Neutrophil (primary cell): ENCODE data around the gene RNF111.
A peak's percentile ranks its signal among the peaks of the same experiment; 100 is the strongest.

ENCODE experiments used
- H3K27ac ChIP-seq: fragments of 200-600 bp; sonication (generic); 2 replicates; pipeline ENCODE4 v1.5.1; 2016; ENCODE audit warnings: mild to moderate bottlenecking, moderate library complexity
- H3K27me3 ChIP-seq: fragments of 200-600 bp; sonication (generic); 2 replicates; pipeline ENCODE4 v1.6.0; 2016; ENCODE audit warnings: mild to moderate bottlenecking
- H3K36me3 ChIP-seq: fragments of 200-600 bp; sonication (generic); 2 replicates; pipeline ENCODE4 v1.5.1; 2017
- H3K4me1 ChIP-seq, 2 experiments: fragments of 200-600 bp in 1 of 2; sonication (generic) in 1 of 2; 1 replicate in 1 of 2; 2 replicates in 1 of 2; pipeline versions ENCODE4 v1.5.1 to v1.6.1; 2013 to 2016; ENCODE audit warnings: low read depth in 1 of 2, low read length in 1 of 2, mild to moderate bottlenecking in 1 of 2, moderate library complexity in 1 of 2; ENCODE audit not compliant: control insufficient read depth in 1 of 2, insufficient read depth in 1 of 2
- H3K4me3 ChIP-seq, 2 experiments: fragments of 200-600 bp in 1 of 2; sonication (generic) in 1 of 2; 1 replicate in 1 of 2; 2 replicates in 1 of 2; pipeline ENCODE4 v1.5.1; 2013 to 2016; ENCODE audit warnings: low read depth in 1 of 2, low read length in 1 of 2, mild to moderate bottlenecking in 1 of 2, moderate library complexity in 1 of 2
- H3K9me3 ChIP-seq: fragments of 200-600 bp; sonication (generic); 2 replicates; pipeline ENCODE4 v1.5.1; 2016
- CTCF ChIP-seq: fragments of 200-600 bp; sonication (generic); IDR thresholded peaks from 2 replicates; pipeline ENCODE4 v1.5.1; 2016; ENCODE audit warnings: antibody characterized with exemption

The RNF111 gene

GRCh38 chr15:59013246-59013873, 25.9 kb downstream of the RNF111 start:
- no peak for TF ChIP-seq CTCF
- no peaks in the 10 kb centered on the region for H3K9me3 ChIP-seq
- no peaks in the 10 kb centered on the region for H3K27me3 ChIP-seq
- peaks cover 7 to 12% of the 10 kb centered on the region in 2 experiments for H3K4me1 ChIP-seq
- H3K4me3 ChIP-seq = no peak overlapping the region
- H3K36me3 ChIP-seq = peaks cover 10% of the 10 kb centered on the region
- no peak overlapping the region for H3K27ac ChIP-seq

- no peak for TF ChIP-seq CTCF
- Histone ChIP-seq H3K36me3 (peaks cover 10% of the 10 kb centered on the region), H3K27me3 (no peaks in the 10 kb centered on the region), H3K4me3 (no peak overlapping the region), H3K27ac (no peak overlapping the region), H3K9me3 (no peaks in the 10 kb centered on the region), H3K4me1 (peaks cover 7 to 12% of the 10 kb centered on the region in 2 experiments)
Observed at GRCh38 chr15:59014068-59014467, 26.6 kb downstream of the RNF111 start.

- H3K9me3 ChIP-seq = no peaks in the 10 kb centered on the region
- peaks cover 10% of the 10 kb centered on the region for H3K36me3 ChIP-seq
- TF ChIP-seq CTCF = no peak
- peak overlapping the region; percentile 54 for H3K27ac ChIP-seq
- H3K27me3 ChIP-seq = no peaks in the 10 kb centered on the region
- no peaks in the 10 kb centered on the region for H3K4me1 ChIP-seq
- no peak overlapping the region for H3K4me3 ChIP-seq
Observed at GRCh38 chr15:59017449-59017848, 30.0 kb downstream of the RNF111 start.

GRCh38 chr15:59018833-59019232, 31.4 kb downstream of the RNF111 start:
- TF ChIP-seq CTCF = no peak
- no peaks in the 10 kb centered on the region for H3K27me3 ChIP-seq
- H3K36me3 ChIP-seq = peaks cover 17% of the 10 kb centered on the region
- H3K4me3 ChIP-seq = no peak overlapping the region
- no peaks in the 10 kb centered on the region for H3K9me3 ChIP-seq
- no peaks in the 10 kb centered on the region for H3K4me1 ChIP-seq
- no peak overlapping the region for H3K27ac ChIP-seq

- no peaks in the 10 kb centered on the region for H3K27me3 ChIP-seq
- no peak overlapping the region for H3K4me3 ChIP-seq
- no peak for TF ChIP-seq CTCF
- H3K27ac ChIP-seq = no peak overlapping the region
- H3K9me3 ChIP-seq = no peaks in the 10 kb centered on the region
- H3K36me3 ChIP-seq = peaks cover 14% of the 10 kb centered on the region
- no peaks in the 10 kb centered on the region for H3K4me1 ChIP-seq
Observed at GRCh38 chr15:59020322-59020721, 32.9 kb downstream of the RNF111 start.
